GM19467 (cell line): ENCODE results near the gene ACACB.

Source experiments
- ATAC-seq: cut with Tn5 transposase; IDR thresholded peaks from one replicate; pipeline ENCODE4 v1.9.1; 2021; ENCODE audit warnings: mild to moderate bottlenecking, moderate library complexity; ENCODE audit not compliant: unreplicated experiment

Gene ACACB

DNA sequence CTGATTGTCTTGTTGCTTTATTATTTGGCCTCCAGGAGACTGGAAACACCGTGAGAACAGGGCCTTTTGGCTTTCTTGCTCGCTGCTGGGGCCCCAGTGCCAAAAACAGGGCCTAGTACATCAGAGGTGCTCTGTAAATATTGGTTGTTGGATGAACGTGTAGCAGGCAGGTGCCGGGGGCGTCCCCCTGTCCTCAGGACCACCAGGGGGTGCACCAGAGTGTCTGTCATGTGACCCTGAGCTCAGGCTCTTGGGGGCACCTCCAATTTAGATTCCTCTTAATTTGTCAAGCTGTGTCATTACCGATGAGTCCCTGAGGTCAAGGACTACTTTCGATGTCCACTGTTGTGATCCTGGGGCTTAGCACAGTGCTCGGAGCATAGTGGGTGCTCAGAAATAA lies 87.1 kb downstream of the ACACB start:
- no peak for ATAC-seq

DNA sequence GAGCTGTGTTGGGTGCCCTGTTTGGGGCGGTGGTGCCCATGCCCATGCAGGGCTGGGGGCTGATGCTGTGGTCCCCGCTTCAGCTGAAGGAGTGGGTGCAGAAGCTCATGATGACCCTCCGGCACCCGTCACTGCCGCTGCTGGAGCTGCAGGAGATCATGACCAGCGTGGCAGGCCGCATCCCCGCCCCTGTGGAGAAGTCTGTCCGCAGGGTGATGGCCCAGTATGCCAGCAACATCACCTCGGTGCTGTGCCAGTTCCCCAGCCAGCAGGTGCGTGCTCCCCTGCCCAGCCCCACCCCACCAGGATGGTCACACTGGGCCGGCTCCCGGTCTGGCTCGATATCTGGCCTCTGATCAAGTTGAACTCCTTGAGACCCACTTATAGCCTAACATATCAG lies 92.7 kb downstream of the ACACB start:
- no peak for ATAC-seq

DNA sequence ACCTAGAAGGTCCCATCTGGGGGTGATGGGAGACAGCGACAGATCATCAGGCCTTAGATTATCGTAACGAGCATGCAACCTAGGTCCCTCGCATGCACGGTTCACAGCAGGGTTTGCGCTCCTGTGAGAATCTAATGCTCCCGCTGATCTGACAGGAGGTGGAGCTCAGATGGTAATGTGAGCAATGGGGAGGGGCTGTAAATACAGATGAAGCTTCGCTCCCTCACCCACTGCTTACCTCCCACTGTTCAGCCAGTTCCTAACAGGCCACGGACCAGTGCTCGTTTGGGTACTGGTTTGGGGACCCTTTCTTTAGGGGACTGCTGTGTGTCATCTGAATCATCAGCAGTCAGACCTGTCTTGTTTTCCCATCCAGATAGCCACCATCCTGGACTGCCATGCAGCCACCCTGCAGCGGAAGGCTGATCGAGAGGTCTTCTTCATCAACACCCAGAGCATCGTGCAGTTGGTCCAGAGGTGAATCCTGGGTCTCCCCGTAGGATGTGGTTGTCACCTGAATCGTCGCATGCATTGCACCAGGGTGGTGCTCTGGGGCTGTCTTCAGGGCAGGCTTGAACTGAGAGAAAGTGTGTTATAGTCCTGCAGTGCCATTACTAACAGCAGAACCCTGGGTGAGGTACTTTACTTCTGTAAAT lies 96.2 kb downstream of the ACACB start:
- no peak for ATAC-seq

DNA sequence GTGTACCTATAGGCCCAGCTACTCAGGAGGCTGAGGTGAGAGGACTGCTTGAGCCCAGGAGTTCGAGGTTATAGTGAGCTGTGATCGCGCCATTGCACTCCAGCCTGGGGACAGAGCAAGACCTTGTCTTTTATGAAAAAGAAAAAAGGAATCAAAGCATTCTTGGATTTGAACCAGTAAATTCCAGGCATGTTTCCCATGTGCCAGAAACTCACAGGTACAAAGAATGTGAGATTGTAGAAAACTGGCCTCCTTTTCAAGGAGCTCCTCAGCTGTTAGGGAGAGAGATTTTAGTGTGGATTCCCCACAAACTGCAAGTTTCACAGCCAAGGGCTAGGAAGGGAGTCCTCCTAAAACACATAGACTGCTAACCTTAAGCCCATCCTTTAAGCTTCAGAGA lies 97.7 kb downstream of the ACACB start:
- no peak for ATAC-seq

DNA sequence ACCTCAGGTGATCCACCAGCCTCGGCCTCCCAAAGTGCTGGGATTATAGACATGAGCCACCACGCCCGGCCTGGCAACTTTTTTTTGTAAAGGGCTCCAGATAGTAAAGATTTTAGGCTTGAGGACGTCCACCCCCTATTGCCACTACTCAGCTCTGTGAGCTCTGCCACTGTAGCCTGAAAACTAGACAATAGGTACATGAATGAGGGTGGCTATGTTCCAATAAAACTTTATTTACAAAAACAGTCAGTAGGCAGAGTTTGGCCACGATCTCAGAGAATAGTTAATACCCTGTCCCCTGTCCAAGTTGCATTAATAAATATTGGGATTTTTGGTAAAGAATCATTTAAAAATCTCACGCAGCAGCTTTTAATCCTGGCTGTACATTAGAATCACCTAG lies 102.6 kb downstream of the ACACB start:
- no peak for ATAC-seq

DNA sequence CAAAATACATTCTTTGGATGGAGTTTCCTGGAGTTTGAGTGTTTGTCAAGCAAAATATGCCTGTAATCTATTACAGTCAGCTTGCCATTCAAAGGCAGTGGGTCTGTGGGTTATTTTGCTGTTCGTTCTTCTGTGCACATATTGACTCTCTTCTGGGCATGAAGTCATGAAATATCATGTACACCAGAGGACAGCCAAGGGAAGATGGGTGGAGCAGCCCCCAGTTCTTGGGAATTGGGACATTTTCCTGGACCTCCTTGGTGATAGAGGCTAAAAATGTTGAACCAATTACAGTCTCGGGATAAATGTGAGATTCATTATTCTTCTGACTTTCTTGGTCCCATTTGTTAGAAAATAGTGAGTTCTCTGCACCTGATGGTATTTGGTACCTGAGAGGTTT lies 103.6 kb downstream of the ACACB start:
- no peak for ATAC-seq

DNA sequence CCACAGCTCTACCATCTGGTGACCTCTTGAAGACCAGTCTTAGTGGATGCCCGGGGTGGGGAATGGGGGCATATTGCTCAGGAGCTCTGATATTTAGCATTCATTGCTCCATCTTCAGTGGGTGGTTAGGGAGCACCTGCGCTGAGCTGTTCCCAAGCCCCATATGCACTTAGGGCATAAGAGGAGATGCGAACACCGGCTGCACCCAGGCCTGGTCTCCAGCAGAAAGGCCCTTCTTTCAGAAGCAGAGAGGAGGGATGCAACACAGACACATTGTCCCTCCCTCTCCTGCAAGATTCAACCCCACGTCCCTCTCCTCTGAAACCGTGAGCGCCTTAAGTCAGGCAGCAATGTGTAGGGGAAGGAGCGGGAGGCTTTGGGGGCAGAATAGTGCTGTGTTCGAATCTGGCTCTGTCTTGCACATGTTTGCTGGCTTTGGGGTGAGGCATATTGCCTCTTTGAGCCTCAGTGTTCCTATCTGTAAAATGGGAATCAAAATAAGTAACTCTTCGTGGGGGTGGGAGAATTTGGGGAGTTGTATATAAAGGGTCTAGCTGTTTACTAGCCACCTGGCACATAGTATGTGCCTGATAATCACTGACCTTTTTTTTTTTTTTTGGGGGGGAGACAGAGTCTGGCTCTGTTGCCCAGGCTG lies 105.0 kb downstream of the ACACB start:
- no peak for ATAC-seq

DNA sequence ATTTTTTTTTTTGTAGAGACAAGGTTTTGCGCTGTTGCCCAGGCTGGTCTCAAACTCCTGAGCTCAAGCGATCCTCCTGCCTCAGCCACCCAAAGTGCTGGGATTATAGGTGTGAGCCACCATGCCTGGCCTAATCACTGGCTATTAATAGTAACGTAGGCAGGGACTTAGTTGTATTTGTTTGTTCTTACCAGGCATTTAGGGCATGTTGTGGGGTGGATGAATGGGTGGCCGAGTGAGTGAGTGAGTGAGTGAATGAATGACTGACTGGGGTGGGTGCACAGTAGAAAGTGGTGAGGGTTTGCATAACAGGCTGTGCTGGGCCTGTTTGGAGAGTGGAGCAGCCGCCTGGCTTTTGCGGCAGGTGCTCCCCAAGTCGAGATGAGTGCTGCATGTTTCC lies 105.7 kb downstream of the ACACB start:
- no peak for ATAC-seq

DNA sequence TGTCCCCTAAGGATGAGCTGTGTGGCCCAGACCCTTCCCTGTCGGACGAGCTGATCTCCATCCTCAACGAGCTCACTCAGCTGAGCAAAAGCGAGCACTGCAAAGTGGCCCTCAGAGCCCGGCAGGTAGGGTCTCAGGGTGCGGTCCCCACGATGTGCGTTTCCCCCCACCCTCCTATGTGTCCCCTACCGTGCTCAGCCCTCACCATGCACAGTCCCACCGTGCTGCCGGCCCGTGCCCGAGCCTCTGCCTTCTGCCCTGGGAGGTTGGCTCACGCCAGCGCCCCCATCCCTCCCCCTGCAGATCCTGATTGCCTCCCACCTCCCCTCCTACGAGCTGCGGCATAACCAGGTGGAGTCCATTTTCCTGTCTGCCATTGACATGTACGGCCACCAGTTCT lies 106.1 kb downstream of the ACACB start:
- no peak for ATAC-seq

DNA sequence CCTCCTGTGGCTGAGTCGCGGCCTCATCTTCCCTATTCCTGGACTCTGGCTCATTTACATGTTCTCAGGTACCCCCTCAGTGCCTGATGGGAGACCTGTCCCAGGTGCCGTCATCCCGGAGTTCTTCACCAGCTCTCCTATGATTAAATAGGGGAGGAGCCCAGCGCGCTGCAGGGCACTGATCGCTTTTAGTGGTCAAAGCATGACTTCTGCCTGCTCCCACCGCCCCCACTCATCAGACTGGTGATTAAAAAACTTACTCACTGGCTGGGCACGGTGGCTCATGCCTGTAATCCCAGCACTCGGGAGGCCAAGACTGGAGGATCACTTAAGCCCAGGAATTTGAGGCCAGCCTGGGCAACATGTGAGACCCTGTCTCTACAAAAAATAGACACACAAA lies 106.8 kb downstream of the ACACB start:
- no peak for ATAC-seq

DNA sequence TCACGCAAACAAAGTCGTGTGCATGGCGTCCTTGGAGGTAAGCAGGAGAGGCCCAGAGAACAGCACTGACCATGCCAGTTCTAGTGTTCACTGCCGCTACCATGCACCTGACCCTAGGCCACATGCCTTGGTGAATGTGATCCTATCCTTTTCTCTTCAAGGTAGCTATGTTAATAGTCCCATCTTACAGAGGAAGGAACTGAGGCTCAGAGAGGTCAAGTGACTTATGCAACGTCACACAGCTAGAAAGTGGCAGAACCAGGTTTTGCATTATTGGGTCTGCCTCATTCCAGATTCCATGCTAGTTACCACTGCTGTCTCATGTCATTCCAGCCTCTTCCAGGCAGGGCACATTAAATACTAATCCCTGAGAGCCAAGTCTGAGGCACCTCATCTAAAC lies 107.5 kb downstream of the ACACB start:
- ATAC-seq = no peak

DNA sequence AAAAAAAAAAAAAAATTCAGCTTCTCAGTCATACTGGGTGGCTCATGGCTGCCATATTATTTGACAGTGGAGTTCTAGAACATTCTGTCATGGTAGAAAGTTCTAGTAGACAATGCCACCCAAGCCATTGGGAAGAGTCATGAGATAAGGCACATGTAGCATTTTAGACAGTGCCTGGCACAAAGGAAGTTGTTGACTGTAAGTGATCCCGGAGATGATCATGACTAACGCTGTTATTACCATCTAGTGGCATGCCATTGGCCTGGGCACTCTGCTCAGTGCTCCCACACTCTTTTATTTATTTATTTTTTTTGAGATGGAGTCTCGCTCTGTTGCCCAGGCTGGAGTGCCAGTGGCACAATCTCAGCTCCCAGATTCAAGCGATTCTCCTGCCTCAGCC lies 112.3 kb downstream of the ACACB start:
- ATAC-seq = no peak

DNA sequence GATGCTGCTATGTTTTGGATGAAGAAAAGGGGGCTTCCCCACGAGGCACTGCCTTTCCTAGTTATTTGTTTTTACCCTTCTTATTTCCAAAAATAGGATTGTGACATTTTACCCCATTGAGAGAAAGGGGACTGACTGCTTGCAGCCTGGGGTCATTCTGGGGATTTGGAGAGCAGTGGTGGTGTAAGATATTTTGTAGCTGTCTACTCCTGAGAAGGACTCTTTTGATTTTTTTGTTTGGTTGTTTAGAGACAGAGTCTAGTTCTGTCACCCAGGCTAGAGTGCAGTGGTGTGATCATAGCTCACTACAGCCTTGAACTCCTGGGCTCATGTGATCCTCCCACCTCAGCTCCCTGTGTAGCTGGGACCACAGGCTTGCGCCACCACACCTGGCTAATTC lies 113.8 kb downstream of the ACACB start:
- ATAC-seq = no peak

DNA sequence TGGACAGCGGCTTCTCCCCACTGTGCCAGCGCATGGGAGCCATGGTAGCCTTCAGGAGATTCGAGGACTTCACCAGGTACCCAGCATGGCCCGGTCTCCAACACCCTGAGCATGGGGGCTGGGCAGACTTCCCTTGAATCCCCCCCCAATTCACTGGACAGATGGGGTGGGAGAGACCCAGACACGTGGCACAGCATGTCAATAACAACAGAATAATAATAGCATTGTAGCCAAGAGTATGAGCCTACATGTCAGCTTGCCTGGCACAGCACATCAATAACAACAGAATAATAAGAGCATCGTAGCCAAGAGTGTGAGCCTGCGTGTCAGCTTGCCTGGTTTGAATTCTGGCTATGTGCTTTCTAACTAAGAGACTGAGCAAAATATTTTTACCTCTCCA lies 116.3 kb downstream of the ACACB start:
- ATAC-seq = no peak

DNA sequence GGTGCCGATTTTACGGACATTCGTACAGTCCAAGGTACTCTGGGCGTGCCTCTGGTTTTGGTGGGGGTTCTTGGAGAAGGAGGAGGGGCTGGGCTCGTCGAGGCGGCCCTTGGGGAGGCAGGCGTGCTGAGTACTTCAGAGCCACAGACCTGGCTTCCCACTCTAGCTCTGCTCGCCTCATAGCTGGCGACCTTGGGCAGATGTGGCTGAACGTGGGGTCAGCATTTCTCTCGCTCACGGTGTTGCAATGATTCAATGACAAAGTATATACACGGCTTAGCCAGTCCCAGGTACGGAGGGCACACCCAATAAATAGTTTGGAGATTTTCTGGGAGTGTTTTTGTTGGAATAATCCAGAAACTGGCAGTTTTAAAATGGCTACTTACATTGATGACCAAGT lies 117.6 kb downstream of the ACACB start:
- ATAC-seq = no peak

DNA sequence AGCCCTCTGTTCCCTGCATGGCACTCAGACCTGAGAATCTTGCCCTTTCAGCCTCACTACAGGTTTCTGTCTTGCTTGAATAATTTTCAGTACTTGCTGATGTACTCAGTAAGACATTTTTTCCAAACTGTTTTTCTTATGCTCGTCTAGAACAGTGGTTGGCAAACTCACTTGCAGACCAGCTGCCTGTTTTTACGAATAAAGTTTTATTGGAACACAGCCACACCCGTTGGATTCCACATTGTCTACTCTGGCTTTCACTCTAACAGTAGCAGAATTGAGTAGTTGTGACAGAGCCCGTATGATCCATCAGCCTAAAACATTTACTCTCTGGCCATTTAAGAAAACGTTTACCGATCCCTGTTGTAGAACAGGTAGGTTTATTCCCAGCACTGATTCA lies 119.9 kb downstream of the ACACB start:
- ATAC-seq = no peak

DNA sequence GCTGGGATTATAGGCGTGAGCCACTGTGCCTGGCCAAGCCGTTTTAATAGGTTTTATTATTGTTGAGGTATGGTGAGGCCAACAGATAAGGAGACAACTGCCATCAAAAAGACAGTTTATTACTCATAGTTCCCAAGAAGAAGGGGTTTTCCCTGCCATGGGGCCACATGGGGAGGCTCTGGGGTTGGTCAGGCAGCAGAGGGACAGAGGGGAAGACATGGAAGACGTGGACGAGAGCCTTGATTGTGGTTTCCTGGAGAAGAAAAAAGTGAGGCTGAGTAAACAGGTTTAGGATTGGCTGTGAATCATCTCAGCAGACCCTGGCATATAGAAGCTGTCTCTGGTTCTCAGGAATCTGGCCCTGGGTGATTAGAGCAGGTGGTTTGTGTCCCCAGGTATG lies 122.8 kb downstream of the ACACB start:
- no peak for ATAC-seq

DNA sequence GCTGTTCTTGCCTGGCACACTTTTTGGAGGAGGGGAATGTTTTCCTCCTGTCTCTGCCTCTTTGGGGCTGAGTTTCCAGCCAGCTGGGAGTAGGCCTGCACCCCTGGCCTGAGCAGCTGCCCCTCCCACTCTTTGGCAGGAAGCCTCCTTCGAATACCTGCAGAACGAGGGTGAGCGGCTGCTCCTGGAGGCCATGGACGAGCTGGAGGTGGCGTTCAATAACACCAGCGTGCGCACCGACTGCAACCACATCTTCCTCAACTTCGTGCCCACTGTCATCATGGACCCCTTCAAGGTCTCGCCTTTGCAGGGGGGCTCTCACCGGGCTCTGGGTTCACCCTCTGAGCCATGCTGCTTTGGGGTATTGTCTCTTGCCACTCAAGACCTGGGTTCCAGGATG lies 123.3 kb downstream of the ACACB start:
- ATAC-seq = no peak

DNA sequence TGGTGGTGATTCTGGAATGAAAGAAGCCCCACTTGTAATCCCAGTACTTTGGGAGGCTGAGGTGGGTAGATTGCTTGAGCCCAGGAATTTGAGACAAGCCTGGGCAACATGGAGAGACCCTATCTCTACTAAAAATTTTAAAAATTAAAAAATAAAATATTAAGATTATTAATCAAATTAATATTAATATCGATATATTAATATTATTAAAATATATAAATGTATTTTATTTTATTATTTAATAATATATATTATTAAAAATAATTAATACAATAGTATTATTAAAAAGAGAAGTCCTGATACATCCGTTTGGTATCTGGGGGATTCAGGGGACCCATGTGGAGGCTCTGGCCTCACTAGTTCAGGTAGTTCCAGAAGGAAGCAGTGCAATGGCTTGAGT lies 124.0 kb downstream of the ACACB start:
- ATAC-seq = no peak

DNA sequence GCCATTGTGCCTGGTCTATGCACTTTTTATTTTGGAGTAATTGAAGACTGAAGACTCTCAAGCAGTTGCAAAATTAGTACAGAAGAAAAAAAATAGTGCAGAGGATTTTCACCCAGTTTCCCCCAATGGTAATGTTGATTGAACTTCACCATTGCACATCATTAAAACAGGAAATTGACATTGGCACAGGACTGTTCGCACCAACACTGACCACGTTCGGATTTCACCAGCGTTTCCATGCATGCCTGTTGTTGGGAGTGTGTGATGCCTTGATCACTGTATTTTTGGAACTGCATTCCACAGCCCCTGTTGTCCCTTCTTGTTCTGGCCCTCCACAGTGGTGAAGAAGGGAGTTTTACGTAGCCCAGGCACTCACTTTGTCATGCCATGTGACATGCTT lies 125.5 kb downstream of the ACACB start:
- ATAC-seq = no peak

DNA sequence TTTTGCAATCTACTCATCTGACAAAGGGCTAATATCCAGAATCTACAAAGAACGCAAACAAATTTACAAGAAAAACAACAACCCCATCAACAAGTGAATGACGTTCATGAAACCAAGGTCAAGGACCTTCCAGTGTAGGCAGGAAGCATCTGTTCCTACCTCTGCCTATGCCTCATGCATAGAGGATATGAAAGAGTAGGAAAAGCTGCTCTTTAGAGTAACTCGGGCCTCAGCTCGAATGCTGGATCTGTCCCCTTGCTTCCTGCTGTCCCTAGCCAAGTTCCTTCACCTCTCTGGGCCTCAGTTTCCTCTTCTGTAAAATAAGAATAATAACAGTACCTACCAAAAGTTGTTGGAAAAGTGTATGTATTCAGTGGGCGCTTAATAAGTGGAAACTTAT lies 127.7 kb downstream of the ACACB start:
- no peak for ATAC-seq

DNA sequence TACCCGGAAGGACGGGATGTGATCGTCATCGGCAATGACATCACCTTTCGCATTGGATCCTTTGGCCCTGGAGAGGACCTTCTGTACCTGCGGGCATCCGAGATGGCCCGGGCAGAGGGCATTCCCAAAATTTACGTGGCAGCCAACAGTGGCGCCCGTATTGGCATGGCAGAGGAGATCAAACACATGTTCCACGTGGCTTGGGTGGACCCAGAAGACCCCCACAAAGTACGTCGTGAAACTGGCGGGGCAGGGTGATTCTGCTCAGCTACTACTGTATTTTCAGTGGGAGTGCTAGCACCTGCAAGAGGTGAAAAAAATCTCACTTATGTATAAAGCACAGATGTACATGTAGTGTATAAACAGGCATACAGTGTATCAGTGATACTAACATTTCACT lies 129.8 kb downstream of the ACACB start:
- ATAC-seq = no peak
